Type B pancreatic cell (in vitro differentiated cells): ENCODE data around the gene GBP7. TPM values are rescaled to one million over a fixed set of nuclear protein-coding genes. Genes with fewer than 3 reads are reported as not detected.

Experiments
- DNase-seq: peaks from one replicate; pipeline ENCODE4 v3.0.0; 2021; ENCODE audit warnings: mixed read lengths; ENCODE audit not compliant: unreplicated experiment; ENCODE audit errors: extremely low spot score
- H3K27ac Mint-ChIP-seq: 2 replicates; pipeline ENCODE4 v1.8.0; 2021; ENCODE audit warnings: mild to moderate bottlenecking, mixed read lengths
- H3K27me3 Mint-ChIP-seq: 2 replicates; pipeline ENCODE4 v1.8.0; 2021; ENCODE audit warnings: mixed read lengths
- H3K36me3 Mint-ChIP-seq: 2 replicates; pipeline ENCODE4 v1.8.0; 2021; ENCODE audit warnings: mixed read lengths
- H3K4me1 Mint-ChIP-seq: one replicate; pipeline ENCODE4 v1.8.0; 2021; ENCODE audit warnings: mixed read lengths; ENCODE audit not compliant: unreplicated experiment
- H3K4me3 Mint-ChIP-seq: 2 replicates; pipeline ENCODE4 v1.8.0; 2021; ENCODE audit warnings: mild to moderate bottlenecking, mixed read lengths
- H3K9me3 Mint-ChIP-seq: 2 replicates; pipeline ENCODE4 v1.8.0; 2021; ENCODE audit warnings: mixed read lengths
- total RNA-seq: library from RNA; stranded (reverse); gene quantifications from 2 replicates; pipeline ENCODE4 v1.2.1, GENCODE V29; 2021; ENCODE audit warnings: low replicate concordance
- TF ChIP-seq, protein P1 (sequence below): fragments of 200-600 bp; sonication (generic); conservative IDR thresholded peaks from 2 replicates; pipeline ENCODE4 v1.5.0; 2021; ENCODE audit warnings: antibody characterized with exemption, mild to moderate bottlenecking

GBP7 gene
- total RNA-seq, 1 donor from 2014 or later = not detected

DNA sequence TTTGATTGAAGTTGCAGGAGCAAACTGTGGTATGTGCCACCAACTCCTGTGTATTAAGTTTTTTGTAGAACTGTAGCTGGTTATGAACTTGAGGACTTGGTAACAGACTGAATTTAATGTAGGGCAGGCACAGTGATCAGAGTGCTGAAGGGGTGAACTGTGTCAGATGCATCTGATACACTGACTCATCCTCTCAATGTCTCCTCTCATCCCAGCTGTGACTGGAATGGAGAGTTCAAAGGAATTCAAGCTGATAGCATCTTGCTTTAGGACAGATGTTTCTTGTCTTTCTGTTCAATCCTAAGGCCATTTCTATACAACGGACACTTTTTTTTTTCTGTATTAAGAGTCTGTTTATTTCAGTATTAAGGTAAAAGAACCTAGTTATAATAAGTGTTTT lies 85.8 kb downstream of the GBP7 start:
- H3K4me1 Mint-ChIP-seq = no peaks in the 10 kb centered on the region
- no peak overlapping the region for H3K27ac Mint-ChIP-seq
- no peaks in the 10 kb centered on the region for H3K27me3 Mint-ChIP-seq
- no peak overlapping the region for H3K4me3 Mint-ChIP-seq
- no peaks in the 10 kb centered on the region for H3K36me3 Mint-ChIP-seq
- no peak for DNase-seq
- H3K9me3 Mint-ChIP-seq = no peaks in the 10 kb centered on the region
- TF ChIP-seq, protein P1, sequence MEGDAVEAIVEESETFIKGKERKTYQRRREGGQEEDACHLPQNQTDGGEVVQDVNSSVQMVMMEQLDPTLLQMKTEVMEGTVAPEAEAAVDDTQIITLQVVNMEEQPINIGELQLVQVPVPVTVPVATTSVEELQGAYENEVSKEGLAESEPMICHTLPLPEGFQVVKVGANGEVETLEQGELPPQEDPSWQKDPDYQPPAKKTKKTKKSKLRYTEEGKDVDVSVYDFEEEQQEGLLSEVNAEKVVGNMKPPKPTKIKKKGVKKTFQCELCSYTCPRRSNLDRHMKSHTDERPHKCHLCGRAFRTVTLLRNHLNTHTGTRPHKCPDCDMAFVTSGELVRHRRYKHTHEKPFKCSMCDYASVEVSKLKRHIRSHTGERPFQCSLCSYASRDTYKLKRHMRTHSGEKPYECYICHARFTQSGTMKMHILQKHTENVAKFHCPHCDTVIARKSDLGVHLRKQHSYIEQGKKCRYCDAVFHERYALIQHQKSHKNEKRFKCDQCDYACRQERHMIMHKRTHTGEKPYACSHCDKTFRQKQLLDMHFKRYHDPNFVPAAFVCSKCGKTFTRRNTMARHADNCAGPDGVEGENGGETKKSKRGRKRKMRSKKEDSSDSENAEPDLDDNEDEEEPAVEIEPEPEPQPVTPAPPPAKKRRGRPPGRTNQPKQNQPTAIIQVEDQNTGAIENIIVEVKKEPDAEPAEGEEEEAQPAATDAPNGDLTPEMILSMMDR = no peak

DNA sequence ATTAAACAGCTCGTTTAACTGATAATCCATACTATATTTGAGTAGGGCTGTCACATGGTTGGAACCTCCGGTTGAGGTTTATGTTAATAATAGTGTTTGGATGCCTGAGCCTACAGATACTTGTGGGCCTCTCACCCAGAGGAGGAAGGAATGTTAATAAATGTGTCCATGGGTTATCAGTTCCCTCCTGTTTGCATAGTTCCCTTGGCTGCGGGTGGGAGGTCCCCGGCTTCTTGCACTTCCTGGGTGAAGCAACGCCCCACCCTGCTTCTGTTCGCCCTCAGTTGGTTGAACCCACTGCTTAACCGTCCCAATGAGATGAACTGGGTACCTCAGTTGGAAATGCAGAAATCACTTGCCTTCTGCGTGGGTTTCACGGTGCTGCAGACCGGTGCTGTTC lies 87.2 kb downstream of the GBP7 start:
- Mint-ChIP-seq H3K4me3 (no peak overlapping the region), H3K27me3 (no peaks in the 10 kb centered on the region), H3K27ac (no peak overlapping the region), H3K4me1 (no peaks in the 10 kb centered on the region), H3K36me3 (no peaks in the 10 kb centered on the region), H3K9me3 (no peaks in the 10 kb centered on the region)
- TF ChIP-seq, protein P1 = no peak
- DNase-seq = no peak

DNA sequence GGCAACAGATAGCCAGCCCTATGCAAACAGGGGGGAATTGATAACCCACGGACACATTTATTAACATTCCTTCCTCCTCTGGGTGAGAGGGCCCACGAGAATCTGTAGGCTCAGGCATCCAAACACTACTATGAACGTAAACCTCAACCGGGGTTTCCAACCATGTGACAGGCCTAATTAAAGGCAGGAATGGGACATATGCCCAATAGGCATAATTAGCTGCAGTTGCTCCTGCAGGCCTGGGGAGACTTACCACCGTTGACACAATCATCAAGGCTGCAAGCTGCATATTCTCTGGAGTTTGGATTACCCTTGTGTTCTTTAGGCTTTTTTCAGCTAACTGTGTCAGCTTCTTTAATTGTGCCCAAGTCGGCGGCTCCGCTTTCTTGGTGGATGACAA lies 88.6 kb downstream of the GBP7 start:
- TF ChIP-seq, protein P1 = no peak
- no peaks in the 10 kb centered on the region for H3K27me3 Mint-ChIP-seq

DNA sequence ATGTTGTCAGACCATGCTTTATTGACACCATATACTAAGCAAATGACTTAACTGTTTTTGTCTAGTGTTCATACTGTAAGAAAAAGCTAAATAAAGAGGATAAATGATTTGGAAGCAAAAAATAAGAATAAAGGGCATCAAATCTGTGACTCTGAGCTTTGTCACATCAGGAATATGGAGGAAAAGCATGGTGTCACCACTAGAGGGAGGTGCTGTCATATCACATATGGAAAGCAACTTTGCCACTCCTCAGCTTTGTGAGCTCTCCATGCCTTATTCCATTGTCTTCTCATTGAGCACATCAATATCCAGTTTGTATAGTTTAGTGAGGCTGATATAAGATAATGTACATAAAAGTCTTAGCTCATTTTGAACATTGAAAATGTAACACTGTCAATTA lies 90.0 kb downstream of the GBP7 start:
- H3K27ac Mint-ChIP-seq = no peak overlapping the region
- H3K9me3 Mint-ChIP-seq = no peaks in the 10 kb centered on the region
- H3K4me3 Mint-ChIP-seq = no peak overlapping the region
- H3K27me3 Mint-ChIP-seq = no peaks in the 10 kb centered on the region
- TF ChIP-seq, protein P1 = no peak
- no peak for DNase-seq
- H3K4me1 Mint-ChIP-seq = no peaks in the 10 kb centered on the region
- H3K36me3 Mint-ChIP-seq = no peaks in the 10 kb centered on the region

More for the DNA sequence above, 88.6 kb downstream of the GBP7 start:
- H3K27ac Mint-ChIP-seq = no peak overlapping the region
- H3K4me1 Mint-ChIP-seq = no peaks in the 10 kb centered on the region
- no peak for DNase-seq
- no peak overlapping the region for H3K4me3 Mint-ChIP-seq
- no peaks in the 10 kb centered on the region for H3K9me3 Mint-ChIP-seq
- no peaks in the 10 kb centered on the region for H3K36me3 Mint-ChIP-seq

Other genes with a start within 250 kb of the GBP7 start
- 41.8 and 43.1 TPM in 2 replicates for gene KYAT3, start 183.4 kb downstream of the GBP7 start, total RNA-seq
- 18.4 and 24.3 TPM in 2 replicates for gene RBMXL1, start 183.4 kb downstream of the GBP7 start, total RNA-seq
- gene GBP3, start 153.1 kb downstream of the GBP7 start, total RNA-seq = 10.1 and 20.3 TPM in 2 replicates
- gene GBP1, start 110.8 kb downstream of the GBP7 start, total RNA-seq = 16.0 and 52.4 TPM in 2 replicates
- gene GBP2, start 49.9 kb downstream of the GBP7 start, total RNA-seq = 7.3 and 17.8 TPM in 2 replicates
- 0.89 and 1.2 TPM in 2 replicates for gene GBP4, start 22.9 kb upstream of the GBP7 start, total RNA-seq
- 0.45 and 0.56 TPM in 2 replicates for gene GBP5, start 96.9 kb upstream of the GBP7 start, total RNA-seq
- 0.14 and 0.29 TPM in 2 replicates for gene GBP6, start 188.1 kb upstream of the GBP7 start, total RNA-seq